CD14-positive monocyte (primary cell): ENCODE data around the gene PITPNB. TPM values are rescaled to one million over a fixed set of nuclear protein-coding genes. Genes with fewer than 3 reads are reported as not detected.

ENCODE experiments used
- DNase-seq, 3 donors: peaks; one replicate each; pipeline ENCODE4 v3.0.0-alpha.2; 2011 to 2022
- H2AFZ ChIP-seq: 2 replicates; pipeline ENCODE4 v1.6.0; 2012; ENCODE audit warnings: mild to moderate bottlenecking, low read depth, low read length, inconsistent platforms; ENCODE audit not compliant: insufficient read depth, poor library complexity, severe bottlenecking
- H3K27ac ChIP-seq, 2 donors: 1 replicate in 1 of 2; 2 replicates in 1 of 2; pipeline ENCODE4 v1.5.1; 2012 to 2013; ENCODE audit warnings: low read length in 2 of 2, control low read depth in 1 of 2, inconsistent platforms in 1 of 2, low read depth in 1 of 2, mild to moderate bottlenecking in 1 of 2
- H3K27me3 ChIP-seq, 2 donors: one replicate each; pipeline versions ENCODE4 v1.6.0 to v1.6.1; 2011 to 2013; ENCODE audit warnings: low read length in 2 of 2; ENCODE audit not compliant: control insufficient read depth in 2 of 2, insufficient read depth in 2 of 2
- H3K36me3 ChIP-seq, 2 donors: replicated peaks in 1 of 2; 1 replicate in 1 of 2; 2 replicates in 1 of 2; pipeline versions ENCODE4 v1.5.1 to v1.6.1; 2012 to 2013; ENCODE audit warnings: low read length in 2 of 2, control low read depth in 1 of 2, inconsistent platforms in 1 of 2, mild to moderate bottlenecking in 1 of 2; ENCODE audit not compliant: insufficient read depth in 2 of 2, control insufficient read depth in 1 of 2
- H3K4me1 ChIP-seq, 2 donors: 1 replicate in 1 of 2; 2 replicates in 1 of 2; pipeline versions ENCODE4 v1.5.1 to v1.6.1; 2012 to 2013; ENCODE audit warnings: low read length in 2 of 2, control low read depth in 1 of 2, inconsistent platforms in 1 of 2, mild to moderate bottlenecking in 1 of 2, moderate library complexity in 1 of 2; ENCODE audit not compliant: insufficient read depth in 2 of 2, control insufficient read depth in 1 of 2
- H3K4me2 ChIP-seq: replicated peaks from 2 replicates; pipeline ENCODE3; 2012; ENCODE audit warnings: low read length, moderate library complexity, mild to moderate bottlenecking; ENCODE audit not compliant: poor library complexity, severe bottlenecking; ENCODE audit errors: extremely low read depth
- H3K4me3 ChIP-seq, 3 experiments: fragments of 200-600 bp in 1 of 3; sonication (generic) in 1 of 3; replicated peaks in 1 of 3; 1 replicate in 2 of 3; 2 replicates in 1 of 3; pipeline ENCODE4 v1.5.1; 2011 to 2013; ENCODE audit warnings: low read length in 3 of 3, mild to moderate bottlenecking in 3 of 3, control low read depth in 2 of 3, low read depth in 2 of 3, inconsistent platforms in 1 of 3, moderate library complexity in 1 of 3
- H3K79me2 ChIP-seq: 2 replicates; pipeline ENCODE4 v1.6.0; 2012; ENCODE audit warnings: mild to moderate bottlenecking, control low read depth, inconsistent platforms, low read length, moderate library complexity; ENCODE audit not compliant: insufficient read depth
- H3K9ac ChIP-seq: 2 replicates; pipeline ENCODE4 v1.6.0; 2017; ENCODE audit warnings: low read length, mild to moderate bottlenecking; ENCODE audit not compliant: insufficient read depth, poor library complexity, severe bottlenecking
- H3K9me3 ChIP-seq, 2 donors: replicated peaks in 1 of 2; 1 replicate in 1 of 2; 2 replicates in 1 of 2; pipeline versions ENCODE4 v1.5.1 to v1.6.1; 2012 to 2013; ENCODE audit warnings: low read length in 2 of 2, control low read depth in 1 of 2; ENCODE audit not compliant: control insufficient read depth in 1 of 2, insufficient read depth in 1 of 2
- H4K20me1 ChIP-seq: 2 replicates; pipeline ENCODE4 v1.6.0; 2012; ENCODE audit warnings: mild to moderate bottlenecking, low read length, control low read depth, moderate library complexity; ENCODE audit not compliant: insufficient read depth
- H3K27ac Mint-ChIP-seq, 7 donors: one replicate each; pipeline ENCODE4 v1.8.0; 2020; ENCODE audit warnings: mild to moderate bottlenecking in 7 of 7, mixed read lengths in 7 of 7, moderate library complexity in 6 of 7, inconsistent platforms in 2 of 7
- H3K27me3 Mint-ChIP-seq, 3 donors: one replicate each; pipeline ENCODE4 v1.8.0; 2021 to 2022; ENCODE audit warnings: low read depth in 3 of 3, mild to moderate bottlenecking in 3 of 3, mixed read lengths in 3 of 3, moderate library complexity in 3 of 3, inconsistent platforms in 1 of 3
- H3K36me3 Mint-ChIP-seq, 2 donors: one replicate each; pipeline ENCODE4 v1.8.0; 2020; ENCODE audit warnings: mixed read lengths in 2 of 2, inconsistent platforms in 1 of 2, mild to moderate bottlenecking in 1 of 2
- H3K4me1 Mint-ChIP-seq: one replicate; pipeline ENCODE4 v1.8.0; 2020; ENCODE audit warnings: mild to moderate bottlenecking, mixed read lengths
- H3K4me3 Mint-ChIP-seq, 2 donors: one replicate each; pipeline ENCODE4 v1.8.0; 2020; ENCODE audit warnings: mild to moderate bottlenecking in 2 of 2, mixed read lengths in 2 of 2, moderate library complexity in 1 of 2
- H3K9me3 Mint-ChIP-seq, 7 donors: one replicate each; pipeline ENCODE4 v1.8.0; 2020 to 2022; ENCODE audit warnings: mixed read lengths in 7 of 7, mild to moderate bottlenecking in 6 of 7, moderate library complexity in 6 of 7, inconsistent platforms in 2 of 7
- WGBS: methylation state at CpG from one replicate; pipeline ENCODE4 v1.1.5; 2013; ENCODE audit warnings: missing lambda C conversion rate; ENCODE audit not compliant: insufficient coverage; 5-methylcytosine and 5-hydroxymethylcytosine counted together
- intact Hi-C, 2 donors: fragments of 100-400 bp; cut with micrococcal nuclease; formaldehyde crosslinking; loops; one replicate each; pipeline versions ENCODE4 v1.15.0 to v1.15.1; 2023
- polyA plus RNA-seq, 3 donors: library from polyadenylated mRNA; depleted of rRNA in 1 of 3; unstranded in 2 of 3; stranded (reverse) in 1 of 3; fragments of 300-500 nt in 2 of 3; fragments of >200 nt in 1 of 3; fragmentation: Illumina TruSeq in 2 of 3; gene quantifications; 1 replicate in 2 of 3; 2 replicates in 1 of 3; pipeline ENCODE4 v1.2.3, GENCODE V29; 2012 to 2021
- TF ChIP-seq, protein P1 (sequence below): fragments of 200-600 bp; IDR thresholded peaks from one replicate; pipeline ENCODE4 v1.8.0; 2022; ENCODE audit warnings: antibody characterized with exemption, mild to moderate bottlenecking

PITPNB gene
- polyA plus RNA-seq, 3 donors, result 19.2 to 29.1 (median 25.2) TPM

DNA sequence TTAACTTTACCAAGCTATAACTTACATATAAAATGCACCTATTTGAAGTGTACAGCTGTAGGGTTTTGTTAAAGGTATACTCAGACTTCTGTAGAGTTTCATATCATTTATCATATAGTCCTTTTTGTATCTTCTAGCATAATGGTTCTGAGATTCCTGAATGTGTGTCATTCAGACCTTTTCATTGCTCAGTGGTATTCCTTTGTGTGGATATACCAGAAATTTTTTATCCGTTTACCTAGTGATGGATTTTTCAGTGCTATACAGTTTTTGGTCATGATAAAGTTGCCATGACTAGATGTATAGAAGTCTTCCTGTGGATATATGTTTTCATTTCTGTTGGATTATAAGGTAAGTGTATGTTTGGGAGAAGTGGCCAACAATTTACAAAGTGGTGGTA, 6.3 kb upstream of the PITPNB start:
- no peak for DNase-seq
- H3K79me2 ChIP-seq, result peaks cover 19% of the 10 kb centered on the region
- H3K36me3 Mint-ChIP-seq, result peaks cover 7 to 20% of the 10 kb centered on the region in 2 donors
- peaks cover 0 to 2% (median 0%) of the 10 kb centered on the region in 7 donors for H3K9me3 Mint-ChIP-seq
- TF ChIP-seq, protein P1, sequence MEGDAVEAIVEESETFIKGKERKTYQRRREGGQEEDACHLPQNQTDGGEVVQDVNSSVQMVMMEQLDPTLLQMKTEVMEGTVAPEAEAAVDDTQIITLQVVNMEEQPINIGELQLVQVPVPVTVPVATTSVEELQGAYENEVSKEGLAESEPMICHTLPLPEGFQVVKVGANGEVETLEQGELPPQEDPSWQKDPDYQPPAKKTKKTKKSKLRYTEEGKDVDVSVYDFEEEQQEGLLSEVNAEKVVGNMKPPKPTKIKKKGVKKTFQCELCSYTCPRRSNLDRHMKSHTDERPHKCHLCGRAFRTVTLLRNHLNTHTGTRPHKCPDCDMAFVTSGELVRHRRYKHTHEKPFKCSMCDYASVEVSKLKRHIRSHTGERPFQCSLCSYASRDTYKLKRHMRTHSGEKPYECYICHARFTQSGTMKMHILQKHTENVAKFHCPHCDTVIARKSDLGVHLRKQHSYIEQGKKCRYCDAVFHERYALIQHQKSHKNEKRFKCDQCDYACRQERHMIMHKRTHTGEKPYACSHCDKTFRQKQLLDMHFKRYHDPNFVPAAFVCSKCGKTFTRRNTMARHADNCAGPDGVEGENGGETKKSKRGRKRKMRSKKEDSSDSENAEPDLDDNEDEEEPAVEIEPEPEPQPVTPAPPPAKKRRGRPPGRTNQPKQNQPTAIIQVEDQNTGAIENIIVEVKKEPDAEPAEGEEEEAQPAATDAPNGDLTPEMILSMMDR, result no peak
- WGBS, result 100% methylated on average over 1 of the region's 1 CpG
- no peaks in the 10 kb centered on the region for H3K9me3 ChIP-seq
- H2AFZ ChIP-seq, result no peak overlapping the region
- no peaks in the 10 kb centered on the region for H3K27me3 ChIP-seq
- H3K36me3 ChIP-seq, result peaks cover 4 to 25% of the 10 kb centered on the region in 2 donors
- no peak overlapping the region for H3K4me3 Mint-ChIP-seq
- H4K20me1 ChIP-seq, result no peaks in the 10 kb centered on the region
- H3K9ac ChIP-seq, result no peak overlapping the region
- H3K27ac ChIP-seq, result no peak overlapping the region
- H3K4me1 ChIP-seq, result peaks cover 1 to 6% of the 10 kb centered on the region in 2 donors
- H3K4me3 ChIP-seq, result no peak overlapping the region
- H3K27me3 Mint-ChIP-seq, result peaks cover 0 to 2% (median 0%) of the 10 kb centered on the region in 3 donors
- H3K4me1 Mint-ChIP-seq, result peaks cover 6% of the 10 kb centered on the region
- intact Hi-C loops, result no loop called here
- no peak overlapping the region for H3K27ac Mint-ChIP-seq
- H3K4me2 ChIP-seq, result no peak overlapping the region

DNA sequence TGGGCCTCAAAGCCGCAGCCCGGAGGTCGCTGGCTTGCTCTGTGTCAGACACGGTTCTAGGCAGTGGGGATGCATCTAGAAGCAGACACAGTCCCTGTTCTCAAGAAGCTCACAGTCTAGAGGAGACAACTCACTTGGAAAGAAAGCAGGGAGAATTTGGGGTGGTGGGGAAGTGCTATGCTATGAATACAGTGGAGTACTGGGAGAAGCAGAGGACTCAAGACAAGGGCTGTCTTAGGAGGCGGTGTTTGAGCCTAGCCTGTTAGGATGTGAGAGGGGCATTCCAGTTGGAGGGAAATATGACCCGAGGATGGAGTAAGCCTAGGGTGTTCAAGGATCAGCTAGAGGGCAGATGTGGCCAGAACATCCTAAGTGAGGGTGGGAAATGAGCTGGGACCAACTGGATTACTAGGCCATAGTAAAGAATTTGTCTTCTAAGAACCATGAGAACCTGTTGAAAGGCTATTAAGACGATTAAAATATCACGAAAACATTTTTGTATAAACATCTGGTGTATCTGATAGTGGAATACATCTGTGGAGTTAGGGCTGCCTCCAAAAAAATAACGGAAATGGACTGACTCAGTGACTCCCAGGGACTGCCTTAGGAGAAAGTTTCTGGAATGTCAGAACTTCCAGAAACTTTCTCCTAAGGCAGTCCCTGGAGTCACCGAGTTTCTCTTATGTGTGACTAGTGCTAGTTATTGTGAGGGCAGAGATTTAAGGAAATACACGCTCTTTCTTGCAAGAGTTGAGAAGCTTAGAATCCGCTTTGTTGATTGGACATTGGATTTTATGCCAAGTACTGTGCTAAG, 1.1 kb upstream of the PITPNB start:
- Histone ChIP-seq H3K9me3 (no peaks in the 10 kb centered on the region), H3K79me2 (peaks cover 67% of the 10 kb centered on the region), H3K4me1 (peaks cover 18 to 27% of the 10 kb centered on the region in 2 donors), H3K4me3 (peak overlapping the region; percentile 73 to 89 (median 78)), H3K9ac (peak overlapping the region; percentile 91), H3K27me3 (no peaks in the 10 kb centered on the region), H2AFZ (peak overlapping the region; percentile 95), H3K27ac (peak overlapping the region; percentile 88 to 90), H4K20me1 (peaks cover 33% of the 10 kb centered on the region), H3K36me3 (peaks cover 4 to 22% of the 10 kb centered on the region in 2 donors), H3K4me2 (peak overlapping the region; percentile 86)
- Mint-ChIP-seq H3K9me3 (peaks cover 0 to 2% (median 0%) of the 10 kb centered on the region in 7 donors), H3K4me1 (peaks cover 37% of the 10 kb centered on the region), H3K36me3 (peaks cover 5 to 20% of the 10 kb centered on the region in 2 donors), H3K4me3 (peak overlapping the region; percentile 96 to 99), H3K27me3 (peaks cover 0 to 2% (median 0%) of the 10 kb centered on the region in 3 donors), H3K27ac (peak overlapping the region; percentile 95 to 99 (median 97))
- 35% methylated on average over 10 of the region's 12 CpGs for WGBS
- intact Hi-C loops, result loop anchor here in 1 of 2 donors (5.0 kb wide), 2 partner anchors 53 to 1248 kb away; no protein-coding TSS in a partner anchor
- TF ChIP-seq, protein P1, result no peak
- DNase-seq, result peak in 1 of 3 donors; percentile 1
